Fibroblast of lung (primary cell): ENCODE data around the gene GDPD4. TPM values are rescaled to one million over a fixed set of nuclear protein-coding genes. Genes with fewer than 3 reads are reported as not detected.

ENCODE experiments used
- DNase-seq, 2 donors: peaks; one replicate each; pipeline versions ENCODE4 v3.0.0 to v3.0.0-alpha.2; 2010; ENCODE audit warnings: low read depth in 2 of 2
- H2AFZ ChIP-seq: 2 replicates; pipeline ENCODE4 v1.5.1; 2012; ENCODE audit warnings: low read length, control low read depth, inconsistent platforms
- H3K27ac ChIP-seq: 2 replicates; pipeline ENCODE4 v1.5.1; 2011; ENCODE audit warnings: low read length, control low read depth; ENCODE audit not compliant: insufficient read depth
- H3K27me3 ChIP-seq: 2 replicates; pipeline ENCODE4 v1.5.1; 2011; ENCODE audit warnings: mild to moderate bottlenecking, low read length; ENCODE audit not compliant: control insufficient read depth, insufficient read depth
- H3K36me3 ChIP-seq: 2 replicates; pipeline ENCODE4 v1.5.1; 2011; ENCODE audit warnings: low read length; ENCODE audit not compliant: control insufficient read depth, insufficient read depth
- H3K4me1 ChIP-seq: 2 replicates; pipeline ENCODE4 v1.5.1; 2011; ENCODE audit warnings: low read length; ENCODE audit not compliant: control insufficient read depth, insufficient read depth; ENCODE audit errors: extremely low read depth
- H3K4me2 ChIP-seq: 2 replicates; pipeline ENCODE4 v1.5.1; 2011; ENCODE audit warnings: low read length, control low read depth; ENCODE audit not compliant: insufficient read depth; ENCODE audit errors: extremely low read depth
- H3K4me3 ChIP-seq, 4 experiments: fragments of 200-600 bp in 1 of 4; sonication (generic) in 1 of 4; replicated peaks in 1 of 4; 2 replicates each; pipeline ENCODE4 v1.5.1; 2011 to 2016; ENCODE audit warnings: low read length in 4 of 4, low read depth in 3 of 4, mild to moderate bottlenecking in 3 of 4, control low read depth in 2 of 4, inconsistent platforms in 1 of 4, mixed read lengths in 1 of 4; ENCODE audit not compliant: insufficient read depth in 1 of 4; ENCODE audit errors: control extremely low read depth in 1 of 4
- H3K79me2 ChIP-seq: 2 replicates; pipeline ENCODE4 v1.5.1; 2012; ENCODE audit warnings: mild to moderate bottlenecking, low read length, inconsistent platforms; ENCODE audit not compliant: control insufficient read depth, insufficient read depth
- H3K9ac ChIP-seq: 2 replicates; pipeline ENCODE4 v1.5.1; 2011; ENCODE audit warnings: mild to moderate bottlenecking, low read length, control low read depth; ENCODE audit not compliant: insufficient read depth
- H3K9me3 ChIP-seq: 2 replicates; pipeline ENCODE4 v1.5.1; 2012; ENCODE audit warnings: low read depth, low read length; ENCODE audit not compliant: control insufficient read depth, insufficient read depth
- H4K20me1 ChIP-seq: 2 replicates; pipeline ENCODE4 v1.5.1; 2011; ENCODE audit warnings: low read length; ENCODE audit not compliant: control insufficient read depth, insufficient read depth; ENCODE audit errors: extremely low read depth
- CTCF ChIP-seq, 2 donors: IDR thresholded peaks in 1 of 2; conservative IDR thresholded peaks in 1 of 2; 1 replicate in 1 of 2; 2 replicates in 1 of 2; pipeline ENCODE4 v1.5.1; 2011 to 2012; ENCODE audit warnings: low read length in 2 of 2, control low read depth in 1 of 2, inconsistent platforms in 1 of 2, low read depth in 1 of 2, mild to moderate bottlenecking in 1 of 2
- EZH2 ChIP-seq: IDR thresholded peaks from 2 replicates; pipeline ENCODE4 v1.5.1; 2012; ENCODE audit warnings: low read length, control low read depth, mild to moderate bottlenecking; ENCODE audit errors: missing control alignments
- polyA plus RNA-seq, 2 donors: library from polyadenylated mRNA; depleted of rRNA in 1 of 2; stranded (reverse) in 1 of 2; unstranded in 1 of 2; fragments of >200 nt; gene quantifications; 2 replicates each; pipeline ENCODE4 v1.2.1, GENCODE V29; 2011 to 2012; ENCODE audit warnings: missing spikeins in 1 of 2
- total RNA-seq: library from RNA; depleted of rRNA; stranded (reverse); fragments of >200 nt; gene quantifications from 2 replicates; pipeline ENCODE4 v1.2.1, GENCODE V29; 2014

Gene GDPD4
- total and polyA plus RNA-seq, 2 donors (not counting 1 experiment from before 2014, with no cell fraction given), result not detected

- no peak for DNase-seq
- Histone ChIP-seq H3K4me1 (peaks cover 2% of the 10 kb centered on the region), H3K27ac (no peak overlapping the region), H3K9ac (no peak overlapping the region), H3K4me2 (no peak overlapping the region), H2AFZ (no peak overlapping the region), H3K79me2 (no peaks in the 10 kb centered on the region), H3K9me3 (no peaks in the 10 kb centered on the region), H3K4me3 (no peak overlapping the region), H4K20me1 (no peaks in the 10 kb centered on the region), H3K36me3 (no peaks in the 10 kb centered on the region), H3K27me3 (no peaks in the 10 kb centered on the region)
- TF ChIP-seq EZH2, result no peak
- no peak for TF ChIP-seq CTCF (conservative IDR thresholded peaks at IDR 0.05 in 1 of 2, IDR thresholded peaks at IDR 0.05 in 1 of 2; ENCODE audit: low read depth in 1 of 2, low read length in 2 of 2)
Observed at GRCh38 chr11:77202941-77203900, 98.3 kb downstream of the GDPD4 start.

- Histone ChIP-seq H2AFZ (no peak overlapping the region), H3K36me3 (no peaks in the 10 kb centered on the region), H3K9me3 (no peaks in the 10 kb centered on the region), H3K27me3 (no peaks in the 10 kb centered on the region), H3K27ac (no peak overlapping the region), H3K4me2 (no peak overlapping the region), H3K79me2 (no peaks in the 10 kb centered on the region), H3K4me3 (no peak overlapping the region), H3K4me1 (no peaks in the 10 kb centered on the region), H4K20me1 (no peaks in the 10 kb centered on the region), H3K9ac (no peak overlapping the region)
- TF ChIP-seq CTCF (conservative IDR thresholded peaks at IDR 0.05 in 1 of 2, IDR thresholded peaks at IDR 0.05 in 1 of 2; ENCODE audit: low read depth in 1 of 2, low read length in 2 of 2), result no peak
- no peak for TF ChIP-seq EZH2
- DNase-seq, result no peak
Observed at GRCh38 chr11:77201991-77202841, 99.3 kb downstream of the GDPD4 start.

- H3K4me3 ChIP-seq, result no peak overlapping the region
- H4K20me1 ChIP-seq, result no peaks in the 10 kb centered on the region
- H3K9me3 ChIP-seq, result no peaks in the 10 kb centered on the region
- H3K79me2 ChIP-seq, result no peaks in the 10 kb centered on the region
- no peak overlapping the region for H2AFZ ChIP-seq
- H3K36me3 ChIP-seq, result no peaks in the 10 kb centered on the region
- H3K4me2 ChIP-seq, result no peak overlapping the region
- no peaks in the 10 kb centered on the region for H3K4me1 ChIP-seq
- no peak overlapping the region for H3K9ac ChIP-seq
- H3K27me3 ChIP-seq, result no peaks in the 10 kb centered on the region
- no peak overlapping the region for H3K27ac ChIP-seq
- no peak for TF ChIP-seq CTCF (conservative IDR thresholded peaks at IDR 0.05 in 1 of 2, IDR thresholded peaks at IDR 0.05 in 1 of 2; ENCODE audit: low read depth in 1 of 2, low read length in 2 of 2)
- no peak for TF ChIP-seq EZH2
- no peak for DNase-seq
Observed at GRCh38 chr11:77201370-77201769, 100.1 kb downstream of the GDPD4 start.
